GM21526 (cell line): Measurements from ENCODE around the gene TACC3.

Source experiments
- ATAC-seq: cut with Tn5 transposase; IDR thresholded peaks from one replicate; pipeline ENCODE4 v1.9.1; 2021; ENCODE audit warnings: moderate library complexity; ENCODE audit not compliant: unreplicated experiment, low FRiP score

TACC3 gene

GRCh38 chr4:1721666-1722550 is 587 bp downstream of the TACC3 start:
- no peak for ATAC-seq

GRCh38 chr4:1722551-1723118 is 1.3 kb downstream of the TACC3 start:
- no peak for ATAC-seq

- no peak for ATAC-seq
Measured at GRCh38 chr4:1723131-1723801, 1.9 kb downstream of the TACC3 start.

GRCh38 chr4:1725521-1725920 is 4.2 kb downstream of the TACC3 start:
- no peak for ATAC-seq

GRCh38 chr4:1726146-1726934 is 5.0 kb downstream of the TACC3 start:
- no peak for ATAC-seq

GRCh38 chr4:1727117-1728031 is 6.1 kb downstream of the TACC3 start:
- no peak for ATAC-seq

- ATAC-seq, result no peak
Measured at GRCh38 chr4:1728061-1728980, 7.0 kb downstream of the TACC3 start.

- ATAC-seq, result no peak
Measured at GRCh38 chr4:1730532-1731135, 9.3 kb downstream of the TACC3 start.

- ATAC-seq, result no peak
Measured at GRCh38 chr4:1731180-1731579, 9.9 kb downstream of the TACC3 start.

GRCh38 chr4:1732911-1733310 is 11.6 kb downstream of the TACC3 start:
- no peak for ATAC-seq

- no peak for ATAC-seq
Measured at GRCh38 chr4:1735215-1735614, 13.9 kb downstream of the TACC3 start.

- ATAC-seq, result no peak
Measured at GRCh38 chr4:1736812-1737211, 15.5 kb downstream of the TACC3 start.

- ATAC-seq, result no peak
Measured at GRCh38 chr4:1737666-1738065, 16.3 kb downstream of the TACC3 start.

GRCh38 chr4:1738410-1738809 is 17.1 kb downstream of the TACC3 start:
- no peak for ATAC-seq

- ATAC-seq, result no peak
Measured at GRCh38 chr4:1739358-1739757, 18.0 kb downstream of the TACC3 start.

GRCh38 chr4:1740021-1740545 is 18.8 kb downstream of the TACC3 start:
- ATAC-seq, result no peak

GRCh38 chr4:1741208-1741607 is 19.9 kb downstream of the TACC3 start:
- ATAC-seq, result no peak

- ATAC-seq, result no peak
Measured at GRCh38 chr4:1743551-1743950, 22.2 kb downstream of the TACC3 start.
